ENCODE measurements around the gene CACNA1G.
A peak's percentile ranks its signal among the peaks of the same experiment; 100 is the strongest.

Gene CACNA1G

GRCh38 chr17:50557630-50558029, 2.9 kb upstream of the CACNA1G start:
- H3K27me3 ChIP-seq (replicated peaks; ENCODE audit: control insufficient read depth, insufficient read depth, low read length) = peaks cover 2% of the 10 kb centered on the region
- no peaks in the 10 kb centered on the region; the same call in 1 of the 2 replicates for H3K36me3 ChIP-seq (ENCODE audit: control insufficient read depth, insufficient read depth, low read length)
- H3K4me3 ChIP-seq (replicated peaks; ENCODE audit: low read depth, low read length) = no peak overlapping the region
- TF ChIP-seq CTCF (IDR thresholded peaks at IDR 0.05; ENCODE audit: insufficient read depth, low read length, poor library complexity, severe bottlenecking) = no peak
- DNase-seq (ENCODE audit: extremely low read depth, insufficient read length) = no peak

GRCh38 chr17:50558091-50558490, 2.4 kb upstream of the CACNA1G start:
- no peak for DNase-seq (ENCODE audit: extremely low read depth, insufficient read length)
- Histone ChIP-seq H3K36me3 (ENCODE audit: control insufficient read depth, insufficient read depth, low read length) (no peaks in the 10 kb centered on the region; the same call in 1 of the 2 replicates), H3K4me3 (replicated peaks; ENCODE audit: low read depth, low read length) (no peak overlapping the region), H3K27me3 (replicated peaks; ENCODE audit: control insufficient read depth, insufficient read depth, low read length) (peaks cover 2% of the 10 kb centered on the region)
- TF ChIP-seq CTCF (IDR thresholded peaks at IDR 0.05; ENCODE audit: insufficient read depth, low read length, poor library complexity, severe bottlenecking) = no peak

- Histone ChIP-seq H3K36me3 (ENCODE audit: control insufficient read depth, insufficient read depth, low read length) (no peaks in the 10 kb centered on the region; the same call in 1 of the 2 replicates), H3K4me3 (replicated peaks; ENCODE audit: low read depth, low read length) (no peak overlapping the region), H3K27me3 (replicated peaks; ENCODE audit: control insufficient read depth, insufficient read depth, low read length) (peaks cover 2% of the 10 kb centered on the region)
- no peak for DNase-seq (ENCODE audit: extremely low read depth, insufficient read length)
- no peak for TF ChIP-seq CTCF (IDR thresholded peaks at IDR 0.05; ENCODE audit: insufficient read depth, low read length, poor library complexity, severe bottlenecking)
Observed at GRCh38 chr17:50558581-50558940, 2.0 kb upstream of the CACNA1G start.

- Histone ChIP-seq H3K36me3 (ENCODE audit: control insufficient read depth, insufficient read depth, low read length) (no peaks in the 10 kb centered on the region; the same call in 1 of the 2 replicates), H3K27me3 (replicated peaks; ENCODE audit: control insufficient read depth, insufficient read depth, low read length) (peaks cover 2% of the 10 kb centered on the region), H3K4me3 (replicated peaks; ENCODE audit: low read depth, low read length) (no peak overlapping the region; the same call in 1 of the 2 replicates)
- TF ChIP-seq CTCF (IDR thresholded peaks at IDR 0.05; ENCODE audit: insufficient read depth, low read length, poor library complexity, severe bottlenecking) = no peak
- no peak for DNase-seq (ENCODE audit: extremely low read depth, insufficient read length)
Observed at GRCh38 chr17:50558941-50559614, 1.4 kb upstream of the CACNA1G start.

GRCh38 chr17:50559674-50560184, 786 bp upstream of the CACNA1G start:
- no peak for TF ChIP-seq CTCF (IDR thresholded peaks at IDR 0.05; ENCODE audit: insufficient read depth, low read length, poor library complexity, severe bottlenecking)
- Histone ChIP-seq H3K4me3 (replicated peaks; ENCODE audit: low read depth, low read length) (peak overlapping the region; percentile 57), H3K27me3 (replicated peaks; ENCODE audit: control insufficient read depth, insufficient read depth, low read length) (peaks cover 2% of the 10 kb centered on the region), H3K36me3 (ENCODE audit: control insufficient read depth, insufficient read depth, low read length) (no peaks in the 10 kb centered on the region)
- DNase-seq (ENCODE audit: extremely low read depth, insufficient read length) = no peak

Measured in GM06990 (cell line).